NCI-H1092 (cell line): ENCODE data around the gene LINC01488.

ENCODE experiments used
- DNase-seq: peaks from one replicate; lab custom pipeline; 2025; lab: John Stamatoyannopoulos, UW

LINC01488 gene

DNA sequence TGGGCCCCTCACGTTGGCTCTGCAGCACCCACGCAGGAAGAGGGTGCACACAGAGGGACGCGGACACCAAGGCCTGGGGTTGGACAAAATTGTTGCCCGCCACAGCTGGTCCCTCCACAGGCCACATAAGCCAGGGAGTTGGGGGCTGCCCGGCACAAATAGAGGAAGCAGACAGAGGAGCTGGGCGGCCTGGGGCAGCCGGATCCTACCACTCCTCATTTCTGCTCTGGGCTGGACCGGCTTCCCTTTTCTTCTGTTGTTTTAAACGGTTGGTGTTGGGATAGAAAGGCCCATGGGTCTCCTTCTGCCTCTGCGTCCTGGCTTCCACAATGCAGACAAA, 36.4 kb upstream of the LINC01488 start:
- DNase-seq = no peak

DNA sequence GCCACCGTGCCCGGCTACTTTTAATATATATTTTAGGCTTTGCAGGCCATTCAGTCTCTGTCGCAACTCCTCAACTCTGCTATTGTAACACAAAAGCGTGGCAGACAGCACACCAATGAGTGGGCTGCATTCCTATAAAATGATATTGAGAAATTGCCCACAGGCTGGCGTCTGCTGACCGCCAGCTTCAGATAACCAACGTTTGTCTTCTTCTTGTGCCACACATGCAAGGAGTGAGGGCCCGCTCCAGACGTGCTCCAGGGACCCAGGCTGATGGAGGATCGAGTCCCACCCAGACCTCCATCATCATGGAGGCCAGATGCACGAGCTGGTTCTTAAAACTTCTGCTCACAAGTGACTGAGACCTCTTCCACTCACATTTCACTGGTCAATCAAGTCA, 35.4 kb upstream of the LINC01488 start:
- no peak for DNase-seq

- no peak for DNase-seq
Measured at GRCh38 chr11:69447786-69448185, 33.7 kb upstream of the LINC01488 start.

DNA sequence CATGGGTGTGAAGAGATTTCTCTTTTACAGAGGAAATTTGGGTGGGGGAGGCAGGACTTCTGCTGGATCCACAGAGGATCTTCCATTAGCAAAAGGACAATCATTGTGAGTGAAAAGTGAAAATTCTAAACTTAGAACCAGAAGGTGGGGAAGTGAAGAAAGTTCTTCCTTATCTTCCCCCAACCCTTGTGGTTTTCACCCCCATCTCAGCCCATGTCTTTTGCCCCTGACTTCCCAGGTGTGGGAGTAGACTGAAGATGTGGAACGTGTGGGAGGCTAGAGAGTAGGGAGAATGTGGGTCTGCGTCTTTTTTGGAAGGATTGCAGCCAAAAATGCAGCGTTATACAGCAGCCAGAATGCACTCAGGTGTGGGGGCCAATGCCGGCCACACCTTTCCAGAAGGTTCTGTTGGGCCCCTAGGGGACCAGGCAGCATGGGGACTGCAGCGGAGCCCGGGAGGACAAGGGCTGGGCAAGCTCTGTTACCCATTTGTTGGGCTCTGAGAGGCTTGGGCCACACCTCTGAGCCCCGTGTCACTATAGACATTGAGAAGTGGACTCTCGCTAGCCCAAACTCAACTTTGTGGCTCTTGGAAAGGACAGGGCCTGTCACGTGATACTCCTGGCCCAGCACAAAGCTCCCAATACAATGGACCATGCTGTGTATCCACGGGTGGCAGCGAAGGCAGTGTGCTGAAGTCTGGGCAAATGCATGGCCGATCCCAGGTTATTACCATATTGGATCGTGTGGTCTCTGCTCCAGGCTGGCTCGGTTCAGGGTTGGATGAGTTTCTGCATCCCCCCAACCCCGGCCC, 32.8 kb upstream of the LINC01488 start:
- no peak for DNase-seq

GRCh38 chr11:69449320-69450063, 32.0 kb upstream of the LINC01488 start:
- no peak for DNase-seq

GRCh38 chr11:69450064-69450856, 31.2 kb upstream of the LINC01488 start:
- DNase-seq = no peak

GRCh38 chr11:69450857-69451220, 30.6 kb upstream of the LINC01488 start:
- no peak for DNase-seq

DNA sequence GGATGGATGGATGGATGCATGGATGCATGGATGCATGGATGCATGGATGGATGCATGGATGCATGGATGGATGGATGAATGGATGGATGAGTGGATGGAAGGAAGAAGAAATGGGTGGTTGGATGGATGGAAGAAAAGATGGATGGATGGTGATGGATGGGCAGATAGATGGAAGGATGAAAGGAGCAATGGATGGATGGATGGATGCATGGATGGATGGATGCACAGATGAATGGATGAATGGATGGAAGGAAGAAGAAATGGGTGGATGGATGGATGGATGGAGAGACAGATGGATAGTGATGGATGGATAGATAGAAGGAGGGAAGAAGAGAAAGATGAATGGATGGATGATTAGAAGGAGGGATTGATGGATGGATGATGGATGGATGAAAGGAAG, 30.2 kb upstream of the LINC01488 start:
- no peak for DNase-seq

DNA sequence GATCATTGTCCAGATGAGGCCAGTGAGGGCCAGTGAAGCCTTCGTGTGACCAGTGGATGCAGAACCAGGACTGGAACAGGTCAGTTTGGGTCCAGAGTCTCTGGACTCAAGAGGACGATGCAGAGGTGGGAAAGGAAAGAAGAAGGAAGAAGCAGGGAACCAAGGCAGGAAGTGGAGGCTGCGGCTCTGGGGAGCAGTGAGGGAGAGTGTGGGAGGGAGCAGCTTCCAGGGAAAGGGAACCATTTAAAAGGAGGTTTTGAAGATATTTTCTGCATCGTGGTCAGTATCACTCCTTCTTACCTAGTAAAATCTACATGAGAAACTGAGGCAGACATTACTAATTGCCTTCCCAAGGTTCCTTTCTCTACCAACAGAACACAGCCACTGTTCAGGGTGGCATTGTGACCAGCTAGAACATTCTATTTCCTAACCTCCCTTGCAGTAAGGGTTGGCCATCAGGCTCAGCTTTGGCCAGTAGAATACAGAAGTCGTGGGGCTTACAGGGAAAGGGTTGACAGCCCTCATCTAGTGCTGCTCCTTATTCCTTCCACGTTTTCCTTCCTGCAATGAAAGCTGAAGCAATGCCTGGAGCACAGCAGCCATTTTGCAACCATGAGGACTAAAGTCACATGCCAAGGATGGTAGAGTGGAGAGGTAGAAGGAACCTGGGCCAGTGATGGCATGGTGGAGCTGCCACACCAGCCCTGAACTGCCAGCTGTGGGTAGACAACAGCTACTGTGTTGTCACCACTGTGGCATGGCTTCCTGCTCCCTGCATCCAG, 29.1 kb upstream of the LINC01488 start:
- no peak for DNase-seq

GRCh38 chr11:69453151-69453550, 28.3 kb upstream of the LINC01488 start:
- no peak for DNase-seq

GRCh38 chr11:69454018-69454417, 27.4 kb upstream of the LINC01488 start:
- DNase-seq = no peak

DNA sequence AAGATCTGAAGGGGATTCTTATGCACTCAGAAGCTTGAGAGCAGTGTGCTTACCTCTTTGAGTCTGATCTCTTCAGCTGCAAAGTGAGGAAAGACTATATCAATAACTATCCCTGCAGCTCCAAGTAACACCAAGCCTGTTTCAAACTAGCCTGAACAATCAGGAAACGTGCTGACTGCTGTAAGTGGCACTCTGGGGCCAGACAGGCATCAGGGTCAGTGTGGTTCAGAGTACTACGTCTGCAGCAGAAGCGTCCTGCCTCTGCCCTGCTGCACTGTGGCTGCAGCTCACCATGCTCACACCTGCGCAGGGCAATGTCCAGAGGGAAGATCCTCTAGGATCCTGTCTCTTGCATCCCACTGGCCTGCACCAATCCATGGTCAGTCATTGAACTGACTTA, 25.5 kb upstream of the LINC01488 start:
- no peak for DNase-seq

- DNase-seq = no peak
Measured at GRCh38 chr11:69456712-69457111, 24.8 kb upstream of the LINC01488 start.

- no peak for DNase-seq
Measured at GRCh38 chr11:69459848-69460539, 21.5 kb upstream of the LINC01488 start.

DNA sequence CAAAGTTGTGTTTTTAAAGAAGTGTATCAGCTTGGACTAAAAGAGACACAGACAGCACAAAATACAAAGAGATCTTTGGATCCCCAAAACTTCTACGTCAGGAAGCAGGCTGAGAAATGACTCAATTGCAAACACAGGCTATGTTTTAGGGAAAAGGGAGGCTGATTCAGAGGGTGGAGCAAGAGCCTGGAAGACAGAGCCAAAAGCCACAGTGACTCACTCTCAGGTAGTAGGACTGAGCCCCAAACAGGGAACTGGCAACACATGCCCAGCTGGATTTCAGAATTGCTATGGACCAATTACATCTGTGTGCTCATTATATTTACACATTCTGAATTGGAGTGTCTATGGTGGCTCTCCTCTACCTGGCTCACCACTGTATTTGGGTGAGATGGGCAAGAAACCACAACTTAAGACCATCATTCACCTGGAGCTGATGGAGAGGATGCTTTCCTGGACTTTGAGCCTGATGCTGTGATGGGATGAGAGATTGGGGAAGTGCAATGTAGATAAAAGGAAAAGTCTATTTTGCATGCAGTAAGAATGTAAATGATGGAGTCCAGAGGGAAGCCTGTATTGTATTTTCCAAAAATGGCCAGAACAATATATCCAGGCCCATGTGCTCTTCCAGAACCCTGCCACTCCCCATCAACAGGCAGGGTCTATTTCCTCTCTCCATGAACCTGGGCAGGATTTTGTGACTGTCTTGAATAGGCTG, 20.8 kb upstream of the LINC01488 start:
- DNase-seq = no peak

DNA sequence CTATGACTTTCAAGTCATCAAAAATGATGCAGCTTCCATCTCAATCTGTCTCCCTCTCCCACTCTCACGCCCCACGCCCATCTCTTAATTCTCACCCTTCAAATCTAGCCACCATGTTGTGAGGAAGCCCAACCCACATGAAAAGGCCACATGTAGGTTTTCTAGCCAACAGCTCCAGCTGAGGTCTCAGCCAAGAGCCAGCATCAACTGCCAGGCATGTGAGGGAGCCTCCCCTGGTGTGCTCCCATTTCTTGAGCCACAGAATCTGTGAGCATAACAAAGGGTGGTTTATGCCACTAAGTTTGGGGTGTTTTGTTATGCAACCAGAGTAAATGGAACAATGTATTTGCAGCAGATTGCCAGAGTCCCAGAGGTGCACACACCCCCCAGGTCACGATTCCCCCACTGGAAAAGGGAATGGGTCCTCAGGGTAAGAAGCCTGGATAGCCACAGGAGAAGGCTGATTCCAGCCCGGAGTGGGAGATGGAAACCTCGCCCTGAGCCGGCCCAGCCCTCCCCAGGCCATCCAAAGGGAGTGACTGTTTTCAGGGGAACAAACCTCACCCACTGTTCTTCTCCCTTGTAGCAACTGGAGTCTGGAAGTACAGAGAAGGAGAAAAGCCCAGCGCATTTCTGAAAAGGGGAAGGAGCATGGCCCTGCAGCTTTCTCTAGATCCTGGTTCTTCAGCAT, 20.0 kb upstream of the LINC01488 start:
- no peak for DNase-seq

GRCh38 chr11:69462106-69462951, 19.1 kb upstream of the LINC01488 start:
- DNase-seq = no peak

DNA sequence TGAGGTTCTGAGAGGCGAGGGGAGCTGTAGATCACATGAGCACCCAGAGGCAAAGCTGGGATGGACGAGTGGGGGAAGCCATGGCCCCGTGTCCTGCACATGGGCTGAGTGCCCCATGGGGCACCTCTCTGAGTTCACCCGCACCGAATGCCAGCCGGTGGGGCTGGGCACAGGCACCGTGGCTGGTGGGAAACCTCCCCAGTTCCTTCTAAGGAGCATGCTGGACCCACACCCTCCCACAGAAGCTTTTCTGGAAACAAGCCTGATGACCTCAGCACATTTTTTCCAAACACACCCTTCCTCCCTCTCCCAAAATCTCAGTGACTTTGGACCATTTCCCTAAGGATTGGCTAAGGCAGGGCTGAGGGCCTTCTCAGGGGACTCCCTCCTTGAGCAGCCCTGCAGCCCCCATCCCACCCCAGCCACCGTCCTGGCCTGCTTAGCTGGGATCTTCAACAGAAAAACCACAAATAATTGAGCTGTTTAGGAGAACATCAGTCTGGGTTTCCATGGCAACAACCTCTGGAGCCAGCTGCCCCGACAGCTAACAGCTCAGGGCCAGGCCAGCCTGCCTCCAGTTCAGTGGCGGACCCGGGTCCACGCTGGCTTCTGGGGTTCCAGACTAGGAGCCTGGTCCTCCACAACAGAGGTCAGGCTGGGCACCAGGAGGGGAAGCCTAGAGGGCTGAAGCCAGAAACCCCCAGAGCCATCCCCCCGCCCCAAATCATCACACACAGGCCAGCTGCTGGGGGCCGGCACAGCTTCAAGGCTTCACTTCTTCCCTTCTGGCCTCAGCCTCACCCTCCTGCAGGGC, 18.1 kb upstream of the LINC01488 start:
- no peak for DNase-seq
